Fibroblast of the aortic adventitia (primary cell): ENCODE data around the gene PLCD1. TPM values are rescaled to one million over a fixed set of nuclear protein-coding genes. Genes with fewer than 3 reads are reported as not detected.
"Not testable (repeated sequence)": the region's sequence is repeated elsewhere in the genome, so short reads cannot be mapped to it uniquely, and the experiment has no call there.

Experiments used
- DNase-seq: peaks from one replicate; pipeline ENCODE4 v3.0.0-alpha.2; 2010; ENCODE audit warnings: low read depth
- H3K4me3 ChIP-seq: 2 replicates; pipeline ENCODE4 v1.5.1; 2011; ENCODE audit warnings: low read depth, mild to moderate bottlenecking, control low read depth, low read length, moderate library complexity
- CTCF ChIP-seq: IDR thresholded peaks from 2 replicates; pipeline ENCODE4 v1.5.1; 2011; ENCODE audit warnings: mild to moderate bottlenecking, low read length, control low read depth, inconsistent platforms; ENCODE audit not compliant: insufficient read depth
- total RNA-seq: library from RNA; depleted of rRNA; stranded (reverse); fragments of >200 nt; gene quantifications from 2 replicates; pipeline ENCODE4 v1.2.3, GENCODE V29; 2012; ENCODE audit warnings: low replicate concordance

The PLCD1 gene
- 20.5 and 28.3 TPM in 2 replicates for total RNA-seq

- peak; percentile 71 for DNase-seq
- peak within 1 kb of the TSS; percentile 75 for H3K4me3 ChIP-seq
- TF ChIP-seq CTCF: no peak
Measured at GRCh38 chr3:38029400-38030125, at the start of gene PLCD1. PLCD1 (minus strand) TSS chr3:38029642; CDS start chr3:38029539, 103 bp downstream.

- H3K4me3 ChIP-seq, DNase-seq: not testable (repeated sequence)
Measured at GRCh38 chr3:38077073-38077472, 47.6 kb upstream of the PLCD1 start.

GRCh38 chr3:38070013-38070412, 40.6 kb upstream of the PLCD1 start:
- no peak for TF ChIP-seq CTCF
- no peak overlapping the region for H3K4me3 ChIP-seq
- no peak for DNase-seq

- H3K4me3 ChIP-seq: no peak overlapping the region
- no peak for DNase-seq
- no peak for TF ChIP-seq CTCF
Measured at GRCh38 chr3:38067508-38068233, 38.2 kb upstream of the PLCD1 start.

GRCh38 chr3:38064453-38064852, 35.0 kb upstream of the PLCD1 start:
- not testable (repeated sequence) for DNase-seq, H3K4me3 ChIP-seq

GRCh38 chr3:38062809-38063208, 33.4 kb upstream of the PLCD1 start:
- TF ChIP-seq CTCF: no peak
- DNase-seq: no peak
- no peak overlapping the region for H3K4me3 ChIP-seq

- no peak for DNase-seq
- no peak for TF ChIP-seq CTCF
- no peak overlapping the region for H3K4me3 ChIP-seq
Measured at GRCh38 chr3:38059591-38059990, 30.1 kb upstream of the PLCD1 start.
